GM12878 (cell line): ENCODE measurements around the gene NT5E. TPM values are rescaled to one million over a fixed set of nuclear protein-coding genes. Genes with fewer than 3 reads are reported as not detected.

ENCODE experiments used
- ATAC-seq: fragments of 200-7000 bp; cut with Tn5 transposase; 3 replicates; pipeline ENCODE4 v1.9.1; 2020; ENCODE audit warnings: mild to moderate bottlenecking, moderate library complexity
- BruUV-seq: library from RNA; stranded (reverse); fragments of 400-500 nt; replicated peaks from 2 replicates; lab custom pipeline; 2021; lab: Mats Ljungman, UMichigan
- CTCF ChIA-PET: fragments of 300-600 bp; sonication (Branson Sonifier 250); formaldehyde crosslinking; extraction: SDS; loops from one replicate; lab custom pipeline; 2021; ENCODE audit warnings: inconsistent platforms; lab: Yijun Ruan, JAX
- POLR2A ChIA-PET: fragments of 350-600 bp; formaldehyde crosslinking; extraction: SDS; loops from one replicate; lab custom pipeline; 2021; ENCODE audit warnings: inconsistent platforms; lab: Charles Lee
- RAD21 ChIA-PET: fragments of 300-600 bp; sonication (Branson Sonifier 250); formaldehyde crosslinking; loops from one replicate; lab custom pipeline; 2023; ENCODE audit warnings: antibody characterized with exemption; ENCODE audit not compliant: unreplicated experiment; lab: Charles Lee
- SMC1A ChIA-PET: fragments of 300-600 bp; sonication (Branson Sonifier 250); formaldehyde crosslinking; loops from one replicate; lab custom pipeline; 2023; ENCODE audit not compliant: unreplicated experiment, uncharacterized antibody; lab: Charles Lee
- DNase-seq: peaks from one replicate; pipeline ENCODE4 v3.0.0-alpha.2; 2011; ENCODE audit warnings: low read depth, low spot score
- FAIRE-seq: peaks from 3 replicates; lab custom pipeline; 2011; peaks lifted over from hg19 to GRCh38; lab: Jason Lieb, UNC
- H2AFZ ChIP-seq: 2 replicates; pipeline ENCODE4 v1.6.0; 2011; ENCODE audit warnings: low read depth, low read length, control low read depth; ENCODE audit not compliant: control insufficient read depth
- H3K27ac ChIP-seq: 2 replicates; pipeline ENCODE4 v1.5.1; 2011; ENCODE audit warnings: control low read depth; ENCODE audit not compliant: control insufficient read depth, insufficient read depth
- H3K27me3 ChIP-seq, 2 experiments: replicated peaks in 1 of 2; 2 replicates each; pipeline versions ENCODE4 v1.6.0 to v1.6.1; 2011; ENCODE audit warnings: low read length in 1 of 2; ENCODE audit not compliant: control insufficient read depth in 2 of 2, insufficient read depth in 2 of 2
- H3K36me3 ChIP-seq, 2 experiments: 2 replicates each; pipeline ENCODE4 v1.5.1; 2011; ENCODE audit warnings: low read length in 1 of 2; ENCODE audit not compliant: control insufficient read depth in 2 of 2, insufficient read depth in 2 of 2
- H3K4me1 ChIP-seq: 2 replicates; pipeline ENCODE4 v1.6.1; 2011; ENCODE audit warnings: mild to moderate bottlenecking, low read length, moderate library complexity, mixed read lengths; ENCODE audit not compliant: control insufficient read depth, insufficient read depth
- H3K4me2 ChIP-seq: 2 replicates; pipeline ENCODE4 v1.6.0; 2011; ENCODE audit warnings: control low read depth; ENCODE audit not compliant: control insufficient read depth, insufficient read depth
- H3K4me3 ChIP-seq: fragments of 200-600 bp; sonication (generic); 2 replicates; pipeline ENCODE4 v1.5.1; 2016
- H3K79me2 ChIP-seq: 2 replicates; pipeline ENCODE4 v1.6.0; 2011; ENCODE audit warnings: low read length; ENCODE audit not compliant: control insufficient read depth, insufficient read depth
- H3K9ac ChIP-seq: 2 replicates; pipeline ENCODE4 v1.8.0; 2011; ENCODE audit warnings: low read length, control low read depth, mixed read lengths; ENCODE audit not compliant: control insufficient read depth, insufficient read depth
- H3K9me3 ChIP-seq: replicated peaks from 3 replicates; pipeline ENCODE4 v1.5.1; 2011; ENCODE audit warnings: mild to moderate bottlenecking, low read length; ENCODE audit not compliant: control insufficient read depth, insufficient read depth
- H4K20me1 ChIP-seq: 2 replicates; pipeline ENCODE4 v1.6.0; 2011; ENCODE audit not compliant: control insufficient read depth, insufficient read depth
- ATF7 ChIP-seq: fragments of 450-650 bp; IDR thresholded peaks from 2 replicates; pipeline ENCODE4 v1.6.1; 2016; ENCODE audit warnings: low read depth, mild to moderate bottlenecking
- CHD2 ChIP-seq: IDR thresholded peaks from 2 replicates; pipeline ENCODE4 v1.6.1; 2011; ENCODE audit warnings: low read depth, low read length, improper control_type of control experiment, borderline replicate concordance
- FOS ChIP-seq: IDR thresholded peaks from 3 replicates; pipeline ENCODE4 v1.6.1; 2011; ENCODE audit warnings: borderline replicate concordance; ENCODE audit not compliant: insufficient read length; ENCODE audit errors: extremely low read depth
- GATAD2B ChIP-seq: fragments of 450-650 bp; conservative IDR thresholded peaks from 2 replicates; pipeline ENCODE4 v1.6.1; 2017; ENCODE audit warnings: low read depth, mild to moderate bottlenecking, moderate library complexity
- NFYA ChIP-seq: IDR thresholded peaks from 2 replicates; pipeline ENCODE4 v1.6.1; 2011; ENCODE audit warnings: low read depth, mild to moderate bottlenecking, low read length, improper control_type of control experiment, borderline replicate concordance
- NR2F1 ChIP-seq: fragments of 450-650 bp; conservative IDR thresholded peaks from 2 replicates; pipeline ENCODE4 v1.6.1; 2017; ENCODE audit warnings: mild to moderate bottlenecking
- NRF1 ChIP-seq: conservative IDR thresholded peaks from 2 replicates; pipeline ENCODE4 v1.6.1; 2011; ENCODE audit warnings: mild to moderate bottlenecking, low read depth, low read length, improper control_type of control experiment
- PML ChIP-seq: IDR thresholded peaks from 2 replicates; pipeline ENCODE4 v1.6.1; 2012; ENCODE audit warnings: low read length, inconsistent platforms
- POLR2AphosphoS2 ChIP-seq: IDR thresholded peaks from 2 replicates; pipeline ENCODE4 v1.6.1; 2011; ENCODE audit warnings: low read depth, mild to moderate bottlenecking, low read length, improper control_type of control experiment, moderate library complexity
- RBBP5 ChIP-seq: fragments of 200-600 bp; sonication (generic); conservative IDR thresholded peaks from 2 replicates; pipeline ENCODE4 v1.6.1; 2016
- SPI1 ChIP-seq: IDR thresholded peaks from 2 replicates; pipeline ENCODE4 v1.6.1; 2011; ENCODE audit warnings: low read depth, mild to moderate bottlenecking, low read length, moderate library complexity, borderline replicate concordance; ENCODE audit not compliant: insufficient read depth
- WGBS: methylation state at CpG from one replicate; pipeline ENCODE4 v1.1.6; 2016; ENCODE audit warnings: low lambda C conversion rate; ENCODE audit not compliant: insufficient replicate concordance, insufficient coverage; ENCODE audit errors: missing lambda C conversion rate; 5-methylcytosine and 5-hydroxymethylcytosine counted together
- in situ Hi-C: fragments of 300-500 bp; cut with MboI; formaldehyde crosslinking; loops from 9 replicates; pipeline ENCODE4 v1.14.3; 2018; ENCODE audit warnings: mixed read lengths
- intact Hi-C: fragments of 100-400 bp; cut with micrococcal nuclease; formaldehyde crosslinking; loops from one replicate; pipeline ENCODE4 v1.14.2; 2022; ENCODE audit not compliant: unreplicated experiment
- polyA plus RNA-seq, 11 experiments: library from polyadenylated mRNA; depleted of rRNA in 4 of 11; unstranded in 6 of 11; stranded (reverse) in 5 of 11; fragments of >200 nt; fragmentation: Nextera tagmentation in 4 of 11; fragmentation: Illumina TruSeq in 1 of 11; extraction: Ambion mirVana in 4 of 11; extraction: Trizol in 1 of 11; gene quantifications; 1 replicate in 1 of 11; 2 replicates in 10 of 11; pipeline versions ENCODE4 v1.2.1 to v1.2.3, GENCODE V29; 2011 to 2016; ENCODE audit warnings: inconsistent platforms in 2 of 11, missing spikeins in 2 of 11, low read depth in 1 of 11
- total RNA-seq, 4 experiments: library from RNA; depleted of rRNA in 3 of 4; stranded (reverse); fragments of >200 nt in 3 of 4; fragmentation: Illumina TruSeq in 1 of 4; extraction: Trizol in 1 of 4; gene quantifications; 2 replicates each; pipeline versions ENCODE4 v1.2.1 to v1.2.3, GENCODE V29; 2013 to 2021
- TF ChIP-seq, protein P1 (sequence below): fragments of 150-350 bp; IDR thresholded peaks from 2 replicates; pipeline ENCODE4 v1.6.1; 2014; ENCODE audit warnings: mild to moderate bottlenecking, low read depth, low read length

NT5E gene
- total and polyA plus RNA-seq, 10 of the 15 experiments (the other 5 are each of a cell fraction or from before 2014, with no cell fraction given), result 1.9 to 9.7 (median 7.3) TPM

DNA sequence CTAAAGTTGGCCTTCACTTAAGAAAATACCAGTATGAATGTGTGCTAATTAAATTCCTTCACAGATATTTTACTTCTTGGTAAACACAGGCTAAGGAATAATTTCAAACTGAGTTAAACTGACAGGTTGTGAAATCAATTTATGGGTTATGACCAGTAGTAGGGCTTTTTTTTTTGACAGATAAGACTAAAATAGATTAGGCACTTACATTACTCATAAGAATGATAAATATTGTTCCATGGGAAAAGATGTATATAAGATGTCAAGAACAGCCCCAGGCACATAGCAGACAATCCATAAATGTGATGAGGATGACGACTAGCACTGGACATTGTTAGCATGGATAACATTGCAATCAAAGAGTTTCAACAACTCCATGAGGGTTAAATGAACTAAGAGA lies 22.9 kb downstream of the NT5E start:
- RAD21 ChIA-PET, result interaction anchor here (1.3 kb wide), 1 partner anchor 10 kb away, joined by 7 read pairs; no protein-coding TSS in a partner anchor
- no peaks in the 10 kb centered on the region for H3K79me2 ChIP-seq
- TF ChIP-seq NFYA, result no peak
- TF ChIP-seq, all 136 proteins: peak for 0
- WGBS, result 91% methylated on average over 1 of the region's 1 CpG
- intact Hi-C loops, result no loop called here
- Histone ChIP-seq H4K20me1 (no peaks in the 10 kb centered on the region), H3K9ac (no peak overlapping the region), H3K4me2 (no peak overlapping the region), H3K9me3 (no peaks in the 10 kb centered on the region), H3K4me3 (no peak overlapping the region), H3K4me1 (no peaks in the 10 kb centered on the region), H3K27ac (no peak overlapping the region), H3K27me3 (no peaks in the 10 kb centered on the region), H2AFZ (no peak overlapping the region), H3K36me3 (no peaks in the 10 kb centered on the region)
- no peak for FAIRE-seq
- no TSS peak for BruUV-seq
- CTCF ChIA-PET, result interaction anchor here (1.6 to 3.8 kb wide), 3 partner anchors 10 to 121 kb away, joined by 4 to 30 read pairs (median 4); no protein-coding TSS in a partner anchor
- SMC1A ChIA-PET, result interaction anchor here (1.0 to 2.2 kb wide), 4 partner anchors 10 to 102 kb away, joined by 3 to 9 read pairs (median 6); no protein-coding TSS in a partner anchor
- ATAC-seq, result no peak
- in situ Hi-C loops, result no loop called here
- no peak for DNase-seq
- POLR2A ChIA-PET, result interaction anchor here (0.9 kb wide), 1 partner anchor 197 kb away, joined by 4 read pairs; no protein-coding TSS in a partner anchor

DNA sequence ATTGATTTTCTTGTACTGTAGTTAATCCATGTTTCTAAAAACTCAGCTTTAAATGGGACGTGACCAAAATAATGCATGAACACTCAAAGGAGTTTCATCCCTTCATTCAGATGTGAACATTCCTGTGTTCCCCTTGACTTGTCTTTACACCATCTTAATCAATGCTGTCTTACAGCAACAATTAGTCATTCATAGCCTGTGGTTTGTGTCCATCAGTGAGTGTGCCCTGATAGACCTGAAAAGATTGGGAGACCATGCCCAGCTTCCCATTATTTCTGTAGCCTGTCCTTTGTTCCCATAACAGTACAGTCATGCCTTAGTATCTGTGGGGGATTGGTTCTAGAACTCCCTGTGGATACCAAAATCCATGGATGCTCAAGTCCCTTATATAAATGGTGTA lies 23.9 kb downstream of the NT5E start:
- FAIRE-seq (no peak), ATAC-seq (no peak), DNase-seq (no peak)
- no peaks in the 10 kb centered on the region for H3K9me3 ChIP-seq
- no TSS peak for BruUV-seq
- CTCF ChIA-PET, result interaction anchor here (1.0 to 3.8 kb wide), 4 partner anchors 10 to 122 kb away, joined by 3 to 30 read pairs (median 4); no protein-coding TSS in a partner anchor
- no peaks in the 10 kb centered on the region for H3K79me2 ChIP-seq
- TF ChIP-seq, protein P1, sequence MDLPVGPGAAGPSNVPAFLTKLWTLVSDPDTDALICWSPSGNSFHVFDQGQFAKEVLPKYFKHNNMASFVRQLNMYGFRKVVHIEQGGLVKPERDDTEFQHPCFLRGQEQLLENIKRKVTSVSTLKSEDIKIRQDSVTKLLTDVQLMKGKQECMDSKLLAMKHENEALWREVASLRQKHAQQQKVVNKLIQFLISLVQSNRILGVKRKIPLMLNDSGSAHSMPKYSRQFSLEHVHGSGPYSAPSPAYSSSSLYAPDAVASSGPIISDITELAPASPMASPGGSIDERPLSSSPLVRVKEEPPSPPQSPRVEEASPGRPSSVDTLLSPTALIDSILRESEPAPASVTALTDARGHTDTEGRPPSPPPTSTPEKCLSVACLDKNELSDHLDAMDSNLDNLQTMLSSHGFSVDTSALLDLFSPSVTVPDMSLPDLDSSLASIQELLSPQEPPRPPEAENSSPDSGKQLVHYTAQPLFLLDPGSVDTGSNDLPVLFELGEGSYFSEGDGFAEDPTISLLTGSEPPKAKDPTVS, result no peak
- TF ChIP-seq NRF1 (no peak), RBBP5 (no peak), NR2F1 (no peak), PML (no peak), POLR2AphosphoS2 (no peak), CHD2 (no peak), FOS (no peak), SPI1 (no peak), ATF7 (no peak), GATAD2B (no peak)
- POLR2A ChIA-PET, result no interaction called here
- in situ Hi-C loops, result no loop called here
- intact Hi-C loops, result no loop called here
- no peak overlapping the region for H3K4me3 ChIP-seq
- no peaks in the 10 kb centered on the region for H4K20me1 ChIP-seq
- no peak overlapping the region for H3K4me2 ChIP-seq
- H3K36me3 ChIP-seq, result no peaks in the 10 kb centered on the region
- no peak overlapping the region for H2AFZ ChIP-seq
- no peak overlapping the region for H3K27ac ChIP-seq
- no peak overlapping the region for H3K9ac ChIP-seq
- WGBS, result 61% methylated on average over 1 of the region's 1 CpG
- no peaks in the 10 kb centered on the region for H3K27me3 ChIP-seq
- SMC1A ChIA-PET, result interaction anchor here (0.8 to 2.2 kb wide), 5 partner anchors 9 to 103 kb away, joined by 3 to 9 read pairs (median 5); no protein-coding TSS in a partner anchor
- H3K4me1 ChIP-seq, result no peaks in the 10 kb centered on the region
- RAD21 ChIA-PET, result interaction anchor here (1.3 kb wide), 1 partner anchor 9 kb away, joined by 7 read pairs; no protein-coding TSS in a partner anchor
